Peyer's patch (tissue), 4 donors: ENCODE measurements around the gene ODAD4.

Experiments
- POLR2A ChIP-seq, 2 donors: fragments of 450-650 bp; IDR thresholded peaks; one replicate each; pipeline ENCODE4 v1.5.1; 2017; ENCODE audit warnings: antibody characterized with exemption in 2 of 2, mild to moderate bottlenecking in 2 of 2, moderate library complexity in 2 of 2
- TF ChIP-seq, protein P1 (sequence below), 6 experiments: fragments of 450-650 bp in 4 of 6; fragments of 200-600 bp in 2 of 6; sonication (generic) in 1 of 6; IDR thresholded peaks; one replicate each; pipeline ENCODE4 v1.5.1; 2017 to 2019; ENCODE audit warnings: antibody characterized with exemption in 6 of 6, mild to moderate bottlenecking in 3 of 6, moderate library complexity in 1 of 6

DNA sequence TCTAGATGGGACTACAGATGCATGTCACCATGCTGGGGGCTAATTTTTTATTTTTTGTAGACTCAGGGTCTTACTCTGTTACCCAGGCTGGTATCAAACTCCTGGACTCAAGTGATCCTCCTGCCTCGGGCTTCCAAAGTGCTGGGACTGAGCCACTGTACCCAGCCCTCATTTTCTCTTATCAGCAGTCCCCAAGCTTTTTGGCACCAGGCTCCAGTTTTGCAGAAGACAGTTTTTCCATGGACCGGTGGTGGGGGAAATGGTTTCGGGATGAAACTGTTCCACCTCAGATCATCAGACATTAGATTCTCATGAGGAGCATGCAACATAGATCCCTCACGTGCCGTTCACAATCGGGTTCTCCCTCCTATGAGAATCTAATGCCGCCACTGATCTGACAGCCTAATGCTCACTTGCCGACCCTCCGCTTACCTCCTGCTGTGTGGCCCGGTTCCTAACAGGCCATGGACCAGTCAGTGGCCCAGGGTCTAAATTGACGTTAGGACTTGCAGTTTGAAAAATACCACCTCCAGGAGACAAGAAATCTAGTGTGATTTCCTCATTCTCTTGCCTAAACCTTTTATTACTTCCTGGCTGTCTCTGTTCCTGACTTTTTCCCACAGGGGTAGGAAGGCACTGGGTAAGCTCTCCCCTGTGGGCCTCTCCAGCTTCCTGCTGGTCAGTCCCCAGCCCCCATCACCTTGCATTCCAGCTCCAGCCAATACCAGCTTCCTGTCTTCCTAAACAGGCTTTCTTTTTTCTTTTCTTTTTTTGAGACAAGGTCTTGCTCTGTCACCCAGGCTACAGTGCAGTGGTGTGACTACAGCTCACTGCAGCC is 26.8 kb downstream of the ODAD4 start:
- TF ChIP-seq, protein P1, sequence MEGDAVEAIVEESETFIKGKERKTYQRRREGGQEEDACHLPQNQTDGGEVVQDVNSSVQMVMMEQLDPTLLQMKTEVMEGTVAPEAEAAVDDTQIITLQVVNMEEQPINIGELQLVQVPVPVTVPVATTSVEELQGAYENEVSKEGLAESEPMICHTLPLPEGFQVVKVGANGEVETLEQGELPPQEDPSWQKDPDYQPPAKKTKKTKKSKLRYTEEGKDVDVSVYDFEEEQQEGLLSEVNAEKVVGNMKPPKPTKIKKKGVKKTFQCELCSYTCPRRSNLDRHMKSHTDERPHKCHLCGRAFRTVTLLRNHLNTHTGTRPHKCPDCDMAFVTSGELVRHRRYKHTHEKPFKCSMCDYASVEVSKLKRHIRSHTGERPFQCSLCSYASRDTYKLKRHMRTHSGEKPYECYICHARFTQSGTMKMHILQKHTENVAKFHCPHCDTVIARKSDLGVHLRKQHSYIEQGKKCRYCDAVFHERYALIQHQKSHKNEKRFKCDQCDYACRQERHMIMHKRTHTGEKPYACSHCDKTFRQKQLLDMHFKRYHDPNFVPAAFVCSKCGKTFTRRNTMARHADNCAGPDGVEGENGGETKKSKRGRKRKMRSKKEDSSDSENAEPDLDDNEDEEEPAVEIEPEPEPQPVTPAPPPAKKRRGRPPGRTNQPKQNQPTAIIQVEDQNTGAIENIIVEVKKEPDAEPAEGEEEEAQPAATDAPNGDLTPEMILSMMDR (IDR thresholded peaks at IDR 0.05) = no peak
- no peak for TF ChIP-seq POLR2A (IDR thresholded peaks at IDR 0.05)
